ENCODE data around the gene MYH9.
"Not testable (repeated sequence)": the region's sequence is repeated elsewhere in the genome, so short reads cannot be mapped to it uniquely, and the experiment has no call there.

GRCh38 chr22:36263216-36263673 is 124.5 kb downstream of the MYH9 start:
- not testable (repeated sequence) for TF ChIP-seq CTCF (IDR thresholded peaks at IDR 0.05 in 2 of 3, conservative IDR thresholded peaks at IDR 0.05 in 1 of 3; ENCODE audit: borderline replicate concordance in 1 of 3, insufficient read depth in 1 of 3, low read depth in 2 of 3, low read length in 2 of 3); CEBPB (IDR thresholded peaks at IDR 0.05; ENCODE audit: low read depth); REST (IDR thresholded peaks at IDR 0.05; ENCODE audit: low read depth); ZNF274 (IDR thresholded peaks at IDR 0.05; ENCODE audit: low read depth, low read length)
- TF ChIP-seq, protein P1, sequence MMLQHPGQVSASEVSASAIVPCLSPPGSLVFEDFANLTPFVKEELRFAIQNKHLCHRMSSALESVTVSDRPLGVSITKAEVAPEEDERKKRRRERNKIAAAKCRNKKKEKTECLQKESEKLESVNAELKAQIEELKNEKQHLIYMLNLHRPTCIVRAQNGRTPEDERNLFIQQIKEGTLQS (IDR thresholded peaks at IDR 0.05): not testable (repeated sequence)

Data from HCT116 (cell line).